GM23338 (cell line): ENCODE results near the gene PMEL. TPM values are rescaled to one million over a fixed set of nuclear protein-coding genes. Genes with fewer than 3 reads are reported as not detected.

Source experiments
- ATAC-seq: fragments of 200-7000 bp; cut with Tn5 transposase; 3 replicates; pipeline ENCODE4 v1.9.1; 2020
- DNase-seq: peaks from one replicate; pipeline ENCODE4 v3.0.0-alpha.2; 2015; ENCODE audit warnings: low spot score
- H2AFZ ChIP-seq: fragments of 200-600 bp; sonication (generic); 2 replicates; pipeline ENCODE4 v1.8.0; 2016; ENCODE audit warnings: antibody characterized with exemption, mild to moderate bottlenecking, moderate library complexity
- H3F3A ChIP-seq: fragments of 200-600 bp; sonication (generic); replicated peaks from 2 replicates; pipeline ENCODE4 v1.8.0; 2017; ENCODE audit warnings: antibody characterized with exemption, mixed run types, low read depth
- H3K27ac ChIP-seq: fragments of 200-600 bp; sonication (generic); 2 replicates; pipeline ENCODE4 v1.6.1; 2016; ENCODE audit warnings: low read depth
- H3K27me3 ChIP-seq: fragments of 200-600 bp; sonication (generic); 2 replicates; pipeline ENCODE4 v1.8.0; 2016; ENCODE audit warnings: mild to moderate bottlenecking, mixed run types, moderate library complexity; ENCODE audit not compliant: insufficient read depth
- H3K36me3 ChIP-seq: fragments of 200-600 bp; sonication (generic); 2 replicates; pipeline ENCODE4 v1.8.0; 2016; ENCODE audit warnings: mild to moderate bottlenecking; ENCODE audit not compliant: insufficient read depth
- H3K4me1 ChIP-seq: fragments of 200-600 bp; sonication (generic); 2 replicates; pipeline ENCODE4 v1.8.0; 2016; ENCODE audit warnings: mild to moderate bottlenecking, moderate library complexity; ENCODE audit not compliant: insufficient read depth
- H3K4me2 ChIP-seq: fragments of 200-600 bp; sonication (generic); 2 replicates; pipeline ENCODE4 v1.7.1; 2017; ENCODE audit warnings: mixed run types
- H3K4me3 ChIP-seq: fragments of 200-600 bp; sonication (generic); 2 replicates; pipeline ENCODE4 v1.6.1; 2016; ENCODE audit warnings: mixed run types
- H3K79me2 ChIP-seq: fragments of 200-600 bp; sonication (generic); replicated peaks from 2 replicates; pipeline ENCODE4 v1.8.0; 2017; ENCODE audit warnings: mild to moderate bottlenecking; ENCODE audit not compliant: insufficient read depth
- H3K9me2 ChIP-seq: fragments of 200-600 bp; sonication (generic); 2 replicates; pipeline ENCODE4 v1.8.0; 2017; ENCODE audit not compliant: insufficient read depth
- H4K20me1 ChIP-seq: fragments of 200-600 bp; sonication (generic); replicated peaks from 2 replicates; pipeline ENCODE4 v1.8.0; 2017; ENCODE audit warnings: mild to moderate bottlenecking; ENCODE audit not compliant: insufficient read depth
- H3K27ac Mint-ChIP-seq: 2 replicates; pipeline ENCODE4 v1.8.0; 2020; ENCODE audit warnings: inconsistent platforms, mild to moderate bottlenecking, moderate library complexity, mixed read lengths
- H3K27me3 Mint-ChIP-seq: 3 replicates; pipeline ENCODE4 v1.8.0; 2022; ENCODE audit warnings: low read depth, mild to moderate bottlenecking, moderate library complexity, mixed read lengths, inconsistent platforms; ENCODE audit not compliant: insufficient read depth, poor library complexity
- H3K36me3 Mint-ChIP-seq: 3 replicates; pipeline ENCODE4 v1.8.0; 2021; ENCODE audit warnings: low read depth, mild to moderate bottlenecking, inconsistent platforms, moderate library complexity, mixed read lengths
- H3K4me1 Mint-ChIP-seq: 3 replicates; pipeline ENCODE4 v1.8.0; 2020; ENCODE audit warnings: mild to moderate bottlenecking, inconsistent platforms, mixed read lengths
- H3K4me3 Mint-ChIP-seq: 3 replicates; pipeline ENCODE4 v1.8.0; 2021; ENCODE audit warnings: moderate library complexity, mild to moderate bottlenecking, inconsistent platforms, mixed read lengths
- H3K9me3 Mint-ChIP-seq: 3 replicates; pipeline ENCODE4 v1.8.0; 2020; ENCODE audit warnings: moderate library complexity, mild to moderate bottlenecking, inconsistent platforms, mixed read lengths
- CREB1 ChIP-seq: fragments of 250-450 bp; sonication (Bioruptor Pico); IDR thresholded peaks from 2 replicates; pipeline ENCODE4 v1.5.0; 2020; ENCODE audit warnings: low read depth, mild to moderate bottlenecking, moderate library complexity
- ETS1 ChIP-seq: IDR thresholded peaks from 2 replicates; pipeline ENCODE4 v1.6.1; 2016; ENCODE audit warnings: antibody characterized with exemption
- NANOG ChIP-seq: IDR thresholded peaks from 2 replicates; pipeline ENCODE4 v1.6.1; 2016; ENCODE audit warnings: antibody characterized with exemption, borderline replicate concordance
- POLR2AphosphoS5 ChIP-seq: IDR thresholded peaks from 2 replicates; pipeline ENCODE4 v1.6.1; 2016; ENCODE audit warnings: antibody characterized with exemption, low read depth
- REST ChIP-seq: IDR thresholded peaks from one replicate; pipeline ENCODE4 v1.6.1; 2018; ENCODE audit warnings: antibody characterized with exemption; ENCODE audit not compliant: unreplicated experiment
- ZNF462 ChIP-seq: fragments of 250-450 bp; sonication (Bioruptor Pico); IDR thresholded peaks from 2 replicates; pipeline ENCODE4 v1.5.0; 2020; ENCODE audit warnings: mild to moderate bottlenecking, moderate library complexity
- polyA plus RNA-seq: library from polyadenylated mRNA; unstranded; fragments of >200 nt; fragmentation: Nextera tagmentation; extraction: Ambion mirVana; gene quantifications from 2 replicates; pipeline ENCODE4 v1.2.1, GENCODE V29; 2016
- total RNA-seq: library from RNA; depleted of rRNA; stranded (reverse); fragments of >200 nt; shearing (Covaris generic); gene quantifications from 2 replicates; pipeline ENCODE4 v1.2.3, GENCODE V29; 2014

PMEL gene
- total and polyA plus RNA-seq, 2 experiments from 2014 or later, result 68.1 to 108 TPM

DNA sequence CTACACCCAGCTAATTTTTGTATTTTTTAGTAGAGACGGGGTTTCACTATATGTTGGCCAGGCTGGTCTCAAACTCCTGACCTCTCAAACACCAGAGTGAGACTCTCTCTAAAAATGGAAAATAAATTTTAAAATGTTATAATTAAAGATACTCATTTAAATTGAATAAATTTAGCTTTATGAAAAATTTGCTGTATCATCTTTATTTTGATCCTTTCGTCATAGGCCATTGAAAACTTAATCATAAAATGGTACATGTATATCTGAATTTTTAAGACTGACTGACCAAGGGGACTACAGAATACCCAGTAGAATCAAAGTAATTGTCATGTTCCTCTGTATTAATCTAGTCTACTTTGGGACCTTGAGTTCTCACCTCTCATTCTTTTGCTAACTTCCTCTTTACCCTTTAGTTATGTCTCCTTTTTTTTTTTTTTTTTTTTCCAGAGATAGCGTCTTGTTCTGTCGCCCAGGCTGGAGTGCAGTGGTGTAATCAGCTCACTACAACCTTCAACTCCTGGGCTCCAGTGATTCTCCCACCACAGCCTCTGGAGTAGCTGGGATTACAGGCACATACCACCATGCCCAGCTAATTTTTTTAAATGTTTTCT, 17.5 kb upstream of the PMEL start (continued):
- no peak for TF ChIP-seq ZNF462 (CRISPR knock-in tag)
- TF ChIP-seq POLR2AphosphoS5, result no peak
- TF ChIP-seq CREB1 (CRISPR knock-in tag), result no peak
- no peak for TF ChIP-seq REST

DNA sequence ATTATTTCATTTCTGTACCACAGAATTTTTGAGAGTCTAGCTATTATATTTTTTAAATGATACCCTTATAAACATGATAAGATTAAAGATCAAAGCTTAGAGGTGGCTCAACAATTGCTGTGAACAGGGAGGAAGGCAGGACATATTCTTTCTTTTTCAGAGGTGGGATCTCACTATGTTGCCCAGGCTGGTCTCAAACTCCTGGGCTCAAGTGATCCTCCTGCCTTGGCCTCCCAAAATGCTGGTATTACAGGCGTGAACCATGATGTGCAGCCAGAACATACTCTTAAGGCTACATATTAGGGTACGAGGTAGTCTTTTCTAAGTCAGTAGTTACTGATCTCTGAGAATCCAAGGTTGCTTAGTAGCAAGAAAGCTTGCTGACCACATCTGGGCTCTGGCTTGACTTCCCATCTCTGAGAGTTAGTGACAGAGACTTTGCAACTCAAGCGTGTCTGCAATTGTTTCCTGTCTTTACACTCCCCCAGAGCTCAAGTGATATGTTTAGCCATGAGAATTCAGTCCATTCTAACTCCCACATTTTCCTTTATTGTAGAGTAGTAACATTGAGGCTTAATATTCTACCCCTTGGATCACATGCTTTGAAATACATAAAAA, 16.6 kb upstream of the PMEL start:
- Histone ChIP-seq H3F3A (peaks cover 10% of the 10 kb centered on the region; the same call in 1 of the 2 replicates), H2AFZ (no peak overlapping the region), H3K79me2 (peaks cover 27% of the 10 kb centered on the region), H3K27me3 (no peaks in the 10 kb centered on the region), H3K9me2 (no peaks in the 10 kb centered on the region), H3K36me3 (peaks cover 6% of the 10 kb centered on the region; the same call in 1 of the 2 replicates), H3K4me1 (no peaks in the 10 kb centered on the region), H4K20me1 (peaks cover 9% of the 10 kb centered on the region), H3K27ac (no peak overlapping the region), H3K4me2 (no peak overlapping the region), H3K4me3 (no peak overlapping the region)
- no peak overlapping the region for H3K4me3 Mint-ChIP-seq
- H3K27me3 Mint-ChIP-seq, result peaks cover 2% of the 10 kb centered on the region
- DNase-seq (no peak), ATAC-seq (no peak)
- H3K27ac Mint-ChIP-seq, result no peak overlapping the region
- H3K36me3 Mint-ChIP-seq, result peaks cover 38% of the 10 kb centered on the region
- no peaks in the 10 kb centered on the region for H3K9me3 Mint-ChIP-seq
- TF ChIP-seq ETS1 (no peak), NANOG (no peak), REST (no peak)
- peaks cover 3% of the 10 kb centered on the region; the same call in 1 of the 3 replicates for H3K4me1 Mint-ChIP-seq
